ENCODE measurements around the gene RPP38. TPM values are rescaled to one million over a fixed set of nuclear protein-coding genes. Genes with fewer than 3 reads are reported as not detected.

RPP38 gene
- total RNA-seq, 2 experiments from 2014 or later, result 12.9 to 14.9 TPM

- peaks cover 60% of the 10 kb centered on the region for H3K4me1 Mint-ChIP-seq (ENCODE audit: low read depth)
- H3K36me3 Mint-ChIP-seq (ENCODE audit: low read depth), result peaks cover 49% of the 10 kb centered on the region
- no peak overlapping the region for H3K27ac ChIP-seq (ENCODE audit: low read depth in 1 of 2, low read length in 2 of 2)
- no peaks in the 10 kb centered on the region for H3K9me3 ChIP-seq (ENCODE audit: control insufficient read depth in 1 of 2, insufficient read depth in 1 of 2, low read length in 2 of 2)
- peaks cover 29% of the 10 kb centered on the region for H3K36me3 ChIP-seq (ENCODE audit: insufficient read depth, low read length)
- no peaks in the 10 kb centered on the region for H3K27me3 ChIP-seq (ENCODE audit: control insufficient read depth in 1 of 2, insufficient read depth in 2 of 2, low read length in 2 of 2)
- TF ChIP-seq CTCF (IDR thresholded peaks at IDR 0.05), result no peak
- intact Hi-C loops (cut with DNase I, micrococcal nuclease), result loop anchor here in 1 of 2 experiments (2.0 kb wide), 1 partner anchor 25 kb away; no protein-coding TSS in a partner anchor
- ATAC-seq (ENCODE audit: poor library complexity) (peak; percentile 68), DNase-seq (peak in 1 of 14 experiments; percentile 37)
- peak overlapping the region; percentile 72 for H3K27ac Mint-ChIP-seq
- no peaks in the 10 kb centered on the region for H3K9me3 Mint-ChIP-seq
- H3K4me1 ChIP-seq (ENCODE audit: insufficient read depth, low read length), result peaks cover 19% of the 10 kb centered on the region
- POLR2A ChIA-PET, result no interaction called here
- CTCF ChIA-PET, result interaction anchor here (0.7 kb wide), 1 partner anchor 234 kb away, joined by 3 read pairs; no protein-coding TSS in a partner anchor
- H3K4me3 ChIP-seq (ENCODE audit: low read length), result no peak overlapping the region
- no peaks in the 10 kb centered on the region for H3K27me3 Mint-ChIP-seq
- peak overlapping the region; percentile 75 for H3K4me3 Mint-ChIP-seq
These were observed 44.2 kb downstream of the RPP38 start for GRCh38 chr10:15141136-15142054.

- peak overlapping the region; percentile 63 for H3K27ac Mint-ChIP-seq
- CTCF ChIA-PET, result no interaction called here
These were observed 47.6 kb downstream of the RPP38 start for GRCh38 chr10:15144788-15145187.

GRCh38 chr10:15146366-15146765 is 49.2 kb downstream of the RPP38 start:
- H3K27me3 Mint-ChIP-seq, result no peaks in the 10 kb centered on the region
- peak overlapping the region; percentile 63 for H3K27ac Mint-ChIP-seq
- TF ChIP-seq CTCF (IDR thresholded peaks at IDR 0.05), result no peak
- H3K4me1 Mint-ChIP-seq (ENCODE audit: low read depth), result peaks cover 53% of the 10 kb centered on the region
- Histone ChIP-seq H3K27ac (ENCODE audit: low read depth in 1 of 2, low read length in 2 of 2) (no peak overlapping the region), H3K27me3 (ENCODE audit: control insufficient read depth in 1 of 2, insufficient read depth in 2 of 2, low read length in 2 of 2) (no peaks in the 10 kb centered on the region), H3K36me3 (ENCODE audit: insufficient read depth, low read length) (peaks cover 8% of the 10 kb centered on the region), H3K9me3 (ENCODE audit: control insufficient read depth in 1 of 2, insufficient read depth in 1 of 2, low read length in 2 of 2) (no peaks in the 10 kb centered on the region), H3K4me3 (ENCODE audit: low read length) (no peak overlapping the region), H3K4me1 (ENCODE audit: insufficient read depth, low read length) (peaks cover 24% of the 10 kb centered on the region)
- ATAC-seq (ENCODE audit: poor library complexity) (peak; percentile 29), DNase-seq (peak in 1 of 14 experiments; percentile 21)
- peaks cover 2% of the 10 kb centered on the region for H3K9me3 Mint-ChIP-seq
- H3K36me3 Mint-ChIP-seq (ENCODE audit: low read depth), result peaks cover 7% of the 10 kb centered on the region
- CTCF ChIA-PET, result no interaction called here
- intact Hi-C loops (cut with DNase I, micrococcal nuclease), result no loop called here
- POLR2A ChIA-PET, result no interaction called here
- no peak overlapping the region for H3K4me3 Mint-ChIP-seq

More at GRCh38 chr10:15144788-15145187, 47.6 kb downstream of the RPP38 start:
- H3K4me3 Mint-ChIP-seq, result no peak overlapping the region
- H3K4me1 Mint-ChIP-seq (ENCODE audit: low read depth), result peaks cover 56% of the 10 kb centered on the region
- Histone ChIP-seq H3K36me3 (ENCODE audit: insufficient read depth, low read length) (peaks cover 16% of the 10 kb centered on the region), H3K27me3 (ENCODE audit: control insufficient read depth in 1 of 2, insufficient read depth in 2 of 2, low read length in 2 of 2) (no peaks in the 10 kb centered on the region), H3K27ac (ENCODE audit: low read depth in 1 of 2, low read length in 2 of 2) (no peak overlapping the region), H3K9me3 (ENCODE audit: control insufficient read depth in 1 of 2, insufficient read depth in 1 of 2, low read length in 2 of 2) (no peaks in the 10 kb centered on the region), H3K4me1 (ENCODE audit: insufficient read depth, low read length) (peaks cover 24% of the 10 kb centered on the region), H3K4me3 (ENCODE audit: low read length) (no peak overlapping the region)
- DNase-seq (no peak), ATAC-seq (ENCODE audit: poor library complexity) (no peak)
- POLR2A ChIA-PET, result interaction anchor here (1.6 kb wide), 1 partner anchor 24 kb away, joined by 3 read pairs; the partner anchor contains the start of gene NMT2
- H3K27me3 Mint-ChIP-seq, result no peaks in the 10 kb centered on the region
- intact Hi-C loops (cut with DNase I, micrococcal nuclease), result no loop called here
- no peak for TF ChIP-seq CTCF (IDR thresholded peaks at IDR 0.05)
- peaks cover 18% of the 10 kb centered on the region for H3K36me3 Mint-ChIP-seq (ENCODE audit: low read depth)
- peaks cover 1% of the 10 kb centered on the region for H3K9me3 Mint-ChIP-seq
